ENCODE results near the gene PPP2R5C.
"Not testable (repeated sequence)": the region's sequence is repeated elsewhere in the genome, so short reads cannot be mapped to it uniquely, and the experiment has no call there.

Gene PPP2R5C

DNA sequence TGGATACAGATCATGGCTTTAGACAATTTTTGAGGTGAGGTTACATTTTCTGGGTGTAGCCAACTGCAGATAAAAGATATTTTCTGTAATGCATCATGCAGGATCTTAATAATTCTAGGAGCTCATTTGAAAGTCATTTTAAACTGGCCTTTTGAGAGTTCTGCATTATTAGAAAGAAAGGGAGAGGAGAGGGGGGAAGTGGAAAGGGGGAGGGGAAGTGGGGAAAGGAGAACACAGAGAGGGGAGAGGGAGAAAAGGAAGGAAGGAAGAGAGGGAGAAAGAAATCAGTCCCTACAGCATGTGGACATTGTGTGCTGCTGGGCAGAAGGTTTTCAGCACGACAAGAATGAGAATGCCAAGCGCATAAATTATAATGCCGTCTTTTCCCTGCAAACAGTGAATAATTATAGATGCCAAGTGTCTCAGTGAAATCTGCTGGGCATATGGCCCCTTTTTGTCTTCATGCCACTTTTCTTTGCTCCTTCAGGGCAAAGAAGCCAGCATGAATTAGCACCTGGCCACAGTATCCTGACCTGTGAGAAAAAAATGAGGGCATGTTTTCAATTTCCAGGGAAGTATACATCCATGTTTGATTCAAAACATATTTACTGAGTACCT is 22.7 kb upstream of the PPP2R5C start:
- Histone ChIP-seq H3K27me3 (ENCODE audit: insufficient read depth, low read length) (no peaks in the 10 kb centered on the region), H3K9ac (ENCODE audit: low read depth, low read length) (no peak overlapping the region), H3K9me3 (ENCODE audit: insufficient read depth, low read depth, low read length) (peaks cover 3% of the 10 kb centered on the region; the same call in 1 of the 2 replicates), H3K27ac (ENCODE audit: low read length) (no peak overlapping the region), H3K4me1 (ENCODE audit: insufficient read depth, low read length) (no peaks in the 10 kb centered on the region), H3K36me3 (ENCODE audit: insufficient read depth, low read depth, low read length) (no peaks in the 10 kb centered on the region), H3K4me3 (ENCODE audit: low read length) (no peak overlapping the region)

GRCh38 chr14:101739446-101740141 is 21.9 kb upstream of the PPP2R5C start:
- Histone ChIP-seq H3K4me3 (ENCODE audit: low read length) (no peak overlapping the region), H3K4me1 (ENCODE audit: insufficient read depth, low read length) (no peaks in the 10 kb centered on the region), H3K9me3 (ENCODE audit: insufficient read depth, low read depth, low read length) (peaks cover 3% of the 10 kb centered on the region; the same call in 1 of the 2 replicates), H3K27ac (ENCODE audit: low read length) (no peak overlapping the region), H3K27me3 (ENCODE audit: insufficient read depth, low read length) (no peaks in the 10 kb centered on the region), H3K36me3 (ENCODE audit: insufficient read depth, low read depth, low read length) (no peaks in the 10 kb centered on the region), H3K9ac (ENCODE audit: low read depth, low read length) (no peak overlapping the region)

GRCh38 chr14:101740981-101741380 is 20.5 kb upstream of the PPP2R5C start:
- H3K27me3 ChIP-seq (ENCODE audit: insufficient read depth, low read length): no peaks in the 10 kb centered on the region
- H3K4me3 ChIP-seq (ENCODE audit: low read length): no peak overlapping the region
- H3K36me3 ChIP-seq (ENCODE audit: insufficient read depth, low read depth, low read length): no peaks in the 10 kb centered on the region
- H3K9ac ChIP-seq (ENCODE audit: low read depth, low read length): no peak overlapping the region
- H3K27ac ChIP-seq (ENCODE audit: low read length): no peak overlapping the region
- no peaks in the 10 kb centered on the region for H3K4me1 ChIP-seq (ENCODE audit: insufficient read depth, low read length)
- peaks cover 3% of the 10 kb centered on the region; the same call in 1 of the 2 replicates for H3K9me3 ChIP-seq (ENCODE audit: insufficient read depth, low read depth, low read length)

DNA sequence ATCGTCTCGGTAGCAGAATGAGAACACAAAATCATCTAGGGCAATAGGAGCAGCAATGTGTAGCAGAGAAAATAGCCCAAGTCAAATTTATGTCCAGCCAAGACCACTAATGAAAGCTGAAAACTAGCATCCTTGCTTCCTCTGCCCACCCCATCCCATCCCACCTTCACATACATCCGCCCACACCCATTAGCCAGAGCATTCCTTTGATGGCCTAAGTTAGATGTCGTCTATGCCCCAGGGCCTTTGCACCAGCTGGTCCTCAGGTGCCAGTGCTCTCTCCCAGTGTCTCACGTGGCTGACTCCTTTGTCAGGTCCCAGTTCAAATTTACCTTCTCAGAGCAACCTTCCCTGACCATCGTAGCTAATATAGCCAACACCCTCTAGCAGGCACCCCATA is 17.8 kb upstream of the PPP2R5C start:
- Histone ChIP-seq H3K4me1 (ENCODE audit: insufficient read depth, low read length) (no peaks in the 10 kb centered on the region), H3K27me3 (ENCODE audit: insufficient read depth, low read length) (no peaks in the 10 kb centered on the region), H3K9ac (ENCODE audit: low read depth, low read length) (no peak overlapping the region), H3K27ac (ENCODE audit: low read length) (no peak overlapping the region), H3K36me3 (ENCODE audit: insufficient read depth, low read depth, low read length) (no peaks in the 10 kb centered on the region), H3K9me3 (ENCODE audit: insufficient read depth, low read depth, low read length) (peaks cover 3% of the 10 kb centered on the region; the same call in 1 of the 2 replicates), H3K4me3 (ENCODE audit: low read length) (no peak overlapping the region)

DNA sequence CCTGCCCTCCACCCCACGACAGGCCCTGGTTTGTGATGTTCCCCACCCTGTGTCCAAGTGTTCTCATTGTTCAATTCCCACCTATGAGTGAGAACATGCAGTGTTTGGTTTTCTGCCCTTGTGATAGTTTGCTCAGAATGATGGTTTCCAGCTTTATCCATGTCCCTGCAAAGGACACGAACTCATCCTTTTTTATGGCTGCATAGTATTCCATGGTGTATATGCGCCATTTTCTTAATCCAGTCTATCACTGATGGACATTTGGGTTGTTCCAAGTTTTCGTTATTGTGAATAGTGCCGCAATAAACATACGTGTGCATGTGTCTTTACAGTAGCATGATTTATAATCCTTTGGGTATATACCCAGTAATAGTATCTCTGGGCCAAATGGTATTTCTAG is 17.1 kb upstream of the PPP2R5C start:
- not testable (repeated sequence) for H3K4me3 ChIP-seq (ENCODE audit: low read length); H3K4me1 ChIP-seq (ENCODE audit: insufficient read depth, low read length); H3K9me3 ChIP-seq (ENCODE audit: insufficient read depth, low read depth, low read length); H3K27ac ChIP-seq (ENCODE audit: low read length); H3K27me3 ChIP-seq (ENCODE audit: insufficient read depth, low read length); H3K36me3 ChIP-seq (ENCODE audit: insufficient read depth, low read depth, low read length); H3K9ac ChIP-seq (ENCODE audit: low read depth, low read length)

GRCh38 chr14:101749756-101750155 is 11.8 kb upstream of the PPP2R5C start:
- not testable (repeated sequence) for H3K9me3 ChIP-seq (ENCODE audit: insufficient read depth, low read depth, low read length); H3K4me1 ChIP-seq (ENCODE audit: insufficient read depth, low read length); H3K27ac ChIP-seq (ENCODE audit: low read length); H3K27me3 ChIP-seq (ENCODE audit: insufficient read depth, low read length); H3K9ac ChIP-seq (ENCODE audit: low read depth, low read length); H3K4me3 ChIP-seq (ENCODE audit: low read length); H3K36me3 ChIP-seq (ENCODE audit: insufficient read depth, low read depth, low read length)

DNA sequence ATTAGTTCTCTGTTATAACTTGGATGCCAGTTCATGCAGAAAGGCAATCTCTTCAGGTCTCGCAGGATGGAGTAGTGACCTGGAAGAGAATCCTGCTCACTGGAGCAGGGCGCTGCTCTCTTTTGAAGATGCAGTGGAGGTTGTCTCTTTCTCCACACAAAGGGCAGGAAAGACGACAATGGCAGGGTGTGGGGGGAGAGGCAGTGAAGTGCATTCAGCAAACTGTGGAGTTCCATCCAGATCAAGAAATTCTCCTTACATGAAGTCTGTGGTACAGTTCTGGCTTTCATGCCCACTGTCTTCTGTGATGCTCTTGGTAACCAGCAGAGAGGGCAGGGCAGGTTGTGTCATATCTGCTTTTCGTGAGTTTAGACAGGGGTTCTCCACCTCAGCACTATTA is 6.6 kb upstream of the PPP2R5C start:
- Histone ChIP-seq H3K4me1 (ENCODE audit: insufficient read depth, low read length) (no peaks in the 10 kb centered on the region), H3K27me3 (ENCODE audit: insufficient read depth, low read length) (peaks cover 19% of the 10 kb centered on the region), H3K9ac (ENCODE audit: low read depth, low read length) (no peak overlapping the region), H3K36me3 (ENCODE audit: insufficient read depth, low read depth, low read length) (no peaks in the 10 kb centered on the region), H3K4me3 (ENCODE audit: low read length) (no peak overlapping the region), H3K9me3 (ENCODE audit: insufficient read depth, low read depth, low read length) (no peaks in the 10 kb centered on the region), H3K27ac (ENCODE audit: low read length) (no peak overlapping the region)

DNA sequence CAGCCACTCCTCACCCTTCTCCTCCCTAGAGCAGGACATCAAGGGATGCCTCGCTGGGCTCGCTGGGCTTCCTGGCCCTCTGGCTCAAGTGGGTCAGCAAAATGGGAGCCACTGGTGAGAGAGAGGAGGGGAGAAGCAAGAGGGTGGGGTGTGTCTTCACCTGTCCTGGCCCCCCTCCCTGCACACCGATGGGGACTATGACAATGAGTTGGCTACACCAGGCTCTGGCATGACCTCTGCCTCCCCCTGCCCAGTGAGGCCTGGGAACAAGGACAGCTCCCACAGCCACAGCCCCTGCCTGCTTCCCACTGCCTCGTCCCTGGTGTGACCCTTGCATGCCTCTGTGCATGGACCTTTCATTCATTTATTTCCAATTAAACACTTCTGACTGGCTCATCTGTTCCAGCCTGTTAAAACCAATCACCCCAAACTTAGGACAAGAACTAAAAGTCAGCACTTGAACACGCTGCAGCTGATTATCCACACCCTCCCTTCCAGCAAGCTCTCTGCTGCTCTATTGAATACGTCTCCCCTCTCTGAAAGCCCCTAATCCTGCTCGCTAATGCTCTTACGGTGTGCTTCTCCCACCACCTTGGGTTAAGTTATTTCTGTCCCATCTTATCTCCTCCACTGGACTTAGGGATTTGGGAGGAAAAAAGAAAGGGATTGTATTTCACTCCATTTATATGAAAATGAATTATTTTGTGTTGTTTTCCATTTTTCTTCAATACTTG is 5.8 kb upstream of the PPP2R5C start:
- Histone ChIP-seq H3K36me3 (ENCODE audit: insufficient read depth, low read depth, low read length) (no peaks in the 10 kb centered on the region), H3K4me3 (ENCODE audit: low read length) (no peak overlapping the region), H3K4me1 (ENCODE audit: insufficient read depth, low read length) (no peaks in the 10 kb centered on the region), H3K9me3 (ENCODE audit: insufficient read depth, low read depth, low read length) (no peaks in the 10 kb centered on the region), H3K27ac (ENCODE audit: low read length) (no peak overlapping the region), H3K9ac (ENCODE audit: low read depth, low read length) (no peak overlapping the region), H3K27me3 (ENCODE audit: insufficient read depth, low read length) (peaks cover 22% of the 10 kb centered on the region)

GRCh38 chr14:101757064-101757838 is 4.3 kb upstream of the PPP2R5C start:
- Histone ChIP-seq H3K27ac (ENCODE audit: low read length) (no peak overlapping the region), H3K9me3 (ENCODE audit: insufficient read depth, low read depth, low read length) (no peaks in the 10 kb centered on the region), H3K9ac (ENCODE audit: low read depth, low read length) (no peak overlapping the region), H3K27me3 (ENCODE audit: insufficient read depth, low read length) (peaks cover 24% of the 10 kb centered on the region), H3K36me3 (ENCODE audit: insufficient read depth, low read depth, low read length) (no peaks in the 10 kb centered on the region), H3K4me1 (ENCODE audit: insufficient read depth, low read length) (no peaks in the 10 kb centered on the region), H3K4me3 (ENCODE audit: low read length) (no peak overlapping the region)

DNA sequence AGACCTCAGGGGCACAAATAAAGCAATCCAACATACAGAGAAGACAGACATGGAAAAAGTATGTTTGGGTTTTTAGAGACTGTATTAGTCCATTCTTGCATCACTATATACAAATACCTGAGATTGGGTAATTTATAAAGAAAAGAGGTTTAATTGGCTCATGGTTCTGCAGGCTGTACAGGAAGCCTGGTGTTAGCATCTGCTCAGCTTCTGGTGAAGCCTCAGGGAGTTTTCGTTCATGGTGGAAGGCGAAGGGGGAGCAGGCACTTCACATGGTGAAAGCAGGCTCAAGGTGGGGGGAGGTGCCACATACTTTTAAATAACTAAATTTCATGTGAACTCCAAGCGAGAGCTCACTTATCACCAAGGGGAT is 3.7 kb upstream of the PPP2R5C start:
- Histone ChIP-seq H3K36me3 (ENCODE audit: insufficient read depth, low read depth, low read length) (no peaks in the 10 kb centered on the region), H3K9me3 (ENCODE audit: insufficient read depth, low read depth, low read length) (no peaks in the 10 kb centered on the region), H3K4me3 (ENCODE audit: low read length) (no peak overlapping the region), H3K27me3 (ENCODE audit: insufficient read depth, low read length) (peaks cover 30% of the 10 kb centered on the region), H3K27ac (ENCODE audit: low read length) (no peak overlapping the region), H3K9ac (ENCODE audit: low read depth, low read length) (no peak overlapping the region), H3K4me1 (ENCODE audit: insufficient read depth, low read length) (no peaks in the 10 kb centered on the region)

DNA sequence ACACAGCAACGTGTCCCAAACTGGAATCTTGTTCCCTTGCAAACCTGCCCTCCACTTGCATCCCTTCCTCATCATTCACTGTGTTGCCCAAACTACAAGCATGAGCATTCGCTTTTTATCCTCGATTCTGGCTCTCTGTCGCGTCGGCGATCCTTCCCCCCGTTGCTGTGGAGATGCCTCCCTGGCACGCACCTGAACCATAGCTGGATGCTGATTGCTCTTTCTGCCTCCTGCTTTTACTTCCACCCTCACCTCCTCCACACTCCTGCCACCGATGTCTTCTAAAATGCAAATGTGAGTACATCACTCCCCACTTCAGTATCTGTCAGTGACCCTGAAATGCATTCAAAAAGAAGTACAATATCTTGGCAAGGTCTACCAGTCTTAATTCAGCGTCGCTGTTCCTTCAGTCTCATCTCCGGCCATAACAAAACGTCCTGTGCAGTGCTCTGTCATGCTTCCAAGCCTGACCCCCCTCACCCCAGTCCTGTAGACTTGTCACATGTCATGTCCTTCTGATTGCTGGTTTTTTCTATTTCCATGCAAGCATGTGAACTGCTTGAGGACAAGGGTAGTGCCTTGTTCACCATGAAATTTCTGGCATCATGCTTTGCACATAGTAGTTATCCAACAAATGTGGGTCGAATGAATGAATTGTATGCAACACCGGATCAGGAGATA is 2.5 kb upstream of the PPP2R5C start:
- Histone ChIP-seq H3K27me3 (ENCODE audit: insufficient read depth, low read length) (peaks cover 40% of the 10 kb centered on the region), H3K4me3 (ENCODE audit: low read length) (no peak overlapping the region), H3K9me3 (ENCODE audit: insufficient read depth, low read depth, low read length) (no peaks in the 10 kb centered on the region), H3K27ac (ENCODE audit: low read length) (no peak overlapping the region), H3K4me1 (ENCODE audit: insufficient read depth, low read length) (no peaks in the 10 kb centered on the region), H3K36me3 (ENCODE audit: insufficient read depth, low read depth, low read length) (no peaks in the 10 kb centered on the region), H3K9ac (ENCODE audit: low read depth, low read length) (no peak overlapping the region)

All from iPS-20b (cell line).